HG03354 (cell line): ENCODE measurements around the gene ADGRG1.

Source experiments
- ATAC-seq: cut with Tn5 transposase; IDR thresholded peaks from one replicate; pipeline ENCODE4 v1.9.1; 2021; ENCODE audit warnings: mild to moderate bottlenecking; ENCODE audit not compliant: unreplicated experiment, poor library complexity, severe bottlenecking

ADGRG1 gene

GRCh38 chr16:57690782-57691471 is 62.5 kb downstream of the ADGRG1 start:
- no peak for ATAC-seq

GRCh38 chr16:57692636-57693035 is 64.2 kb downstream of the ADGRG1 start:
- no peak for ATAC-seq

GRCh38 chr16:57693550-57693949 is 65.1 kb downstream of the ADGRG1 start:
- ATAC-seq, result no peak

- ATAC-seq, result no peak
Measured at GRCh38 chr16:57694231-57694724, 65.8 kb downstream of the ADGRG1 start.

- no peak for ATAC-seq
Measured at GRCh38 chr16:57694725-57695679, 66.6 kb downstream of the ADGRG1 start, which contains the start of gene DRC7. TSS of gene DRC7 (plus strand) at chr16:57694806. CDS start at chr16:57697950, 3,144 bp downstream.

GRCh38 chr16:57695680-57696069 is 67.2 kb downstream of the ADGRG1 start:
- ATAC-seq, result no peak

GRCh38 chr16:57696240-57696639 is 67.8 kb downstream of the ADGRG1 start:
- ATAC-seq, result no peak

GRCh38 chr16:57697896-57698537 is 69.6 kb downstream of the ADGRG1 start:
- ATAC-seq, result no peak

- no peak for ATAC-seq
Measured at GRCh38 chr16:57698812-57699405, 70.5 kb downstream of the ADGRG1 start.

GRCh38 chr16:57699481-57699880 is 71.1 kb downstream of the ADGRG1 start:
- no peak for ATAC-seq

- ATAC-seq, result no peak
Measured at GRCh38 chr16:57699899-57700298, 71.5 kb downstream of the ADGRG1 start.

- no peak for ATAC-seq
Measured at GRCh38 chr16:57700781-57701551, 72.5 kb downstream of the ADGRG1 start.

GRCh38 chr16:57701759-57702371 is 73.4 kb downstream of the ADGRG1 start:
- no peak for ATAC-seq

- no peak for ATAC-seq
Measured at GRCh38 chr16:57703416-57704010, 75.1 kb downstream of the ADGRG1 start.

- ATAC-seq, result no peak
Measured at GRCh38 chr16:57704011-57704904, 75.8 kb downstream of the ADGRG1 start.

- ATAC-seq, result no peak
Measured at GRCh38 chr16:57704905-57705852, 76.7 kb downstream of the ADGRG1 start.
